GM10847 (cell line): ENCODE measurements around the gene SSBP2.

Source experiments
- POLR2A ChIP-seq: IDR thresholded peaks from 2 replicates; pipeline ENCODE4 v1.6.1; 2011; ENCODE audit not compliant: insufficient read length; ENCODE audit errors: extremely low read depth

Gene SSBP2

DNA sequence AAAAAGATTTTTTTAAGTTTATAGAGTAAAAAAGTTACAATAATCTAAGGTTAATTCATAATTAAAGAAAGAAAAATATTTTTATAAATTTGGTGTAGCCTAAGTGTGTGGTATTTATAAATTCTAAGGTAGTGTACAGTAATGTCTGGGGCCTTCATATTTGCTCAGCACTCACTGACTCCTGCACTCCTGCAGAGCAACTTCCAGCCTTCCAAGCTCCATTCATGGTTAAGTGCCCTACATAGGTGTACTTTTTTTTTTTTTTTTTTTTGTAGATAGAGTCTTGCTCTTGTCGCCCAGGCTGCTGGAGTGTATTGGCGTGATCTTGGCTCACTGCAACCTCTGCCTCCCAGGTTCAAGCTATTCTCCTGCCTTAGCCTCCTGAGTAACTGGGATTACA, 367.0 kb downstream of the SSBP2 start:
- TF ChIP-seq POLR2A = no peak

DNA sequence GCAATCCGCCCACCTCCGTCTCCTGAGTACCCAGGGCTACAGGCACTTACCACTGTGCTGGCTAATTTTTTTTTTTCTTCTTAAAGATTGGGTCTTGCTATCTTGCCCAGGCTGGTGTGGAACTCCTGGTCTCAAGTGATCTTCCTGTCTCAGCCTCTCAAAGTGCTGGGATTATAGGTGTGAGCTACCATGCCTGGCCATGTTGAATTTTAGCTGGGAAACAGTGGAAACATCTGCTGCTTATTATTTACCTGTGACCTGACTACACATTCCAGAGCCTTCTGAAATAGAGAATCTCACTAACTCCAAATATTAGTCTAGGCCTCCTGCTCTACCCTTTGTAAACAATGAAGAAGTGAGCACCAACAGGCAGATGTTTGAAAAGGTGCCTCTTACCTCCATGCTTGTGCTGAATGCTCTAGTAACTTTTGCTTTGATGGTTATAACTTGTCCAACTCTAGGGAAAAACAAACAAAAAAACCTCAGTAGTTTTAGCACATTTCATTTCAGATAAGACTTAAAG, 379.5 kb downstream of the SSBP2 start:
- TF ChIP-seq POLR2A = no peak

- no peak for TF ChIP-seq POLR2A
Measured at GRCh38 chr5:81370912-81371311, 380.0 kb downstream of the SSBP2 start.

GRCh38 chr5:81365541-81365940, 385.4 kb downstream of the SSBP2 start:
- TF ChIP-seq POLR2A = no peak

- no peak for TF ChIP-seq POLR2A
Measured at GRCh38 chr5:81363093-81363871, 387.6 kb downstream of the SSBP2 start.
